ENCODE data around the gene TRIM72.
"Not testable (repeated sequence)": the region's sequence is repeated elsewhere in the genome, so short reads cannot be mapped to it uniquely, and the experiment has no call there.

Gene TRIM72

GRCh38 chr16:31251435-31251834, 37.5 kb downstream of the TRIM72 start:
- DNase-seq (ENCODE audit: extremely low read depth in 1 of 2, low read depth in 1 of 2): no peak

- DNase-seq (ENCODE audit: extremely low read depth in 1 of 2, low read depth in 1 of 2): no peak
These were observed 39.7 kb downstream of the TRIM72 start for GRCh38 chr16:31253642-31254045.

GRCh38 chr16:31256466-31256865, 42.5 kb downstream of the TRIM72 start:
- DNase-seq (ENCODE audit: extremely low read depth in 1 of 2, low read depth in 1 of 2): no peak

GRCh38 chr16:31258366-31258765, 44.4 kb downstream of the TRIM72 start:
- DNase-seq (ENCODE audit: extremely low read depth in 1 of 2, low read depth in 1 of 2): no peak

- no peak for DNase-seq (ENCODE audit: extremely low read depth in 1 of 2, low read depth in 1 of 2)
These were observed 46.4 kb downstream of the TRIM72 start for GRCh38 chr16:31260136-31260931.

- no peak for DNase-seq (ENCODE audit: extremely low read depth in 1 of 2, low read depth in 1 of 2)
These were observed 48.2 kb downstream of the TRIM72 start for GRCh38 chr16:31262084-31262483.

- peak; percentile 5 to 34 for DNase-seq (ENCODE audit: extremely low read depth in 1 of 2, low read depth in 1 of 2)
These were observed 51.7 kb downstream of the TRIM72 start for GRCh38 chr16:31265329-31266245.

- no peak for DNase-seq (ENCODE audit: extremely low read depth in 1 of 2, low read depth in 1 of 2)
These were observed 53.6 kb downstream of the TRIM72 start for GRCh38 chr16:31267332-31268032.

- no peak for DNase-seq (ENCODE audit: extremely low read depth in 1 of 2, low read depth in 1 of 2)
These were observed 54.1 kb downstream of the TRIM72 start for GRCh38 chr16:31268033-31268365.

GRCh38 chr16:31268891-31269290, 55.0 kb downstream of the TRIM72 start:
- no peak for DNase-seq (ENCODE audit: extremely low read depth in 1 of 2, low read depth in 1 of 2)

GRCh38 chr16:31269541-31269940, 55.6 kb downstream of the TRIM72 start:
- DNase-seq (ENCODE audit: extremely low read depth in 1 of 2, low read depth in 1 of 2): no peak

GRCh38 chr16:31269973-31270372, 56.1 kb downstream of the TRIM72 start:
- not testable (repeated sequence) for DNase-seq (ENCODE audit: extremely low read depth in 1 of 2, low read depth in 1 of 2)

- DNase-seq (ENCODE audit: extremely low read depth in 1 of 2, low read depth in 1 of 2): no peak
These were observed 56.9 kb downstream of the TRIM72 start for GRCh38 chr16:31270795-31271194.

- no peak for DNase-seq (ENCODE audit: extremely low read depth in 1 of 2, low read depth in 1 of 2)
These were observed 57.8 kb downstream of the TRIM72 start for GRCh38 chr16:31271621-31272190.

GRCh38 chr16:31273187-31273586, 59.3 kb downstream of the TRIM72 start:
- no peak for DNase-seq (ENCODE audit: extremely low read depth in 1 of 2, low read depth in 1 of 2)

GRCh38 chr16:31273676-31274075, 59.8 kb downstream of the TRIM72 start:
- no peak for DNase-seq (ENCODE audit: extremely low read depth in 1 of 2, low read depth in 1 of 2)

- no peak for DNase-seq (ENCODE audit: extremely low read depth in 1 of 2, low read depth in 1 of 2)
These were observed 61.2 kb downstream of the TRIM72 start for GRCh38 chr16:31274831-31275816.

GRCh38 chr16:31276600-31276999, 62.7 kb downstream of the TRIM72 start:
- no peak for DNase-seq (ENCODE audit: extremely low read depth in 1 of 2, low read depth in 1 of 2)

GRCh38 chr16:31277659-31278260, 63.8 kb downstream of the TRIM72 start:
- no peak for DNase-seq (ENCODE audit: extremely low read depth in 1 of 2, low read depth in 1 of 2)
